HepG2 (cell line): ENCODE results near the gene TLE1. TPM values are rescaled to one million over a fixed set of nuclear protein-coding genes. Genes with fewer than 3 reads are reported as not detected.
A peak's percentile ranks its signal among the peaks of the same experiment; 100 is the strongest.

ENCODE experiments used
- ASH2L ChIP-seq: fragments of 300-600, 200-600 bp; sonication (generic); IDR thresholded peaks from 2 replicates; pipeline ENCODE4 v1.7.0; 2017; ENCODE audit warnings: low read depth, mild to moderate bottlenecking, moderate library complexity, mixed read lengths, low read length; ENCODE audit not compliant: insufficient read length
- DNMT1 ChIP-seq: sonication (generic); formaldehyde crosslinking; IDR thresholded peaks from 2 replicates; pipeline ENCODE4 v1.5.1; 2020; ENCODE audit warnings: mild to moderate bottlenecking, missing genetic modification reagents
- ERF ChIP-seq: IDR thresholded peaks from 2 replicates; pipeline ENCODE4 v1.6.1; 2018; ENCODE audit warnings: missing biosample characterization, missing genetic modification reagents
- GATAD1 ChIP-seq: IDR thresholded peaks from 2 replicates; pipeline ENCODE4 v1.6.1; 2016; ENCODE audit warnings: missing genetic modification reagents, missing compliant biosample characterization
- HDAC6 ChIP-seq: fragments of 200-600 bp; sonication (generic); IDR thresholded peaks from 2 replicates; pipeline ENCODE4 v1.7.0; 2017; ENCODE audit warnings: mild to moderate bottlenecking, antibody characterized with exemption, low read length, low read depth
- HIC2 ChIP-seq: sonication (generic); formaldehyde crosslinking; IDR thresholded peaks from 2 replicates; pipeline ENCODE4 v1.9.0; 2022; ENCODE audit warnings: low read depth, missing genetic modification reagents
- HOMEZ ChIP-seq: IDR thresholded peaks from 2 replicates; pipeline ENCODE4 v1.6.1; 2016; ENCODE audit warnings: low read depth
- MTF1 ChIP-seq: sonication (generic); formaldehyde crosslinking; IDR thresholded peaks from 2 replicates; pipeline ENCODE4 v1.5.0; 2020; ENCODE audit warnings: missing genetic modification reagents
- NFE2L1 ChIP-seq: sonication (generic); formaldehyde crosslinking; IDR thresholded peaks from 2 replicates; pipeline ENCODE4 v1.4.0; 2020; ENCODE audit warnings: missing genetic modification reagents, mild to moderate bottlenecking, borderline replicate concordance
- REPIN1 ChIP-seq: sonication (generic); formaldehyde crosslinking; IDR thresholded peaks from 2 replicates; pipeline ENCODE4 v1.8.0; 2022; ENCODE audit warnings: missing genetic modification reagents, low read depth, mild to moderate bottlenecking, borderline replicate concordance
- STAT6 ChIP-seq: sonication (generic); formaldehyde crosslinking; IDR thresholded peaks from 2 replicates; pipeline ENCODE4 v1.4.0; 2020; ENCODE audit warnings: missing genetic modification reagents, mild to moderate bottlenecking, borderline replicate concordance
- THAP8 ChIP-seq: sonication (generic); formaldehyde crosslinking; IDR thresholded peaks from 2 replicates; pipeline ENCODE4 v1.5.1; 2020; ENCODE audit warnings: missing genetic modification reagents, mild to moderate bottlenecking, borderline replicate concordance
- ZFYVE20 ChIP-seq: sonication (generic); formaldehyde crosslinking; IDR thresholded peaks from 2 replicates; pipeline ENCODE4 v1.8.0; 2023; ENCODE audit warnings: low read depth, mild to moderate bottlenecking, moderate library complexity, missing genetic modification reagents, borderline replicate concordance
- ZNF230 ChIP-seq: sonication (generic); formaldehyde crosslinking; IDR thresholded peaks from 2 replicates; pipeline ENCODE4 v1.4.0; 2020; ENCODE audit warnings: mild to moderate bottlenecking, missing genetic modification reagents
- ZNF451 ChIP-seq: sonication (generic); formaldehyde crosslinking; IDR thresholded peaks from 2 replicates; pipeline ENCODE4 v1.5.0; 2020; ENCODE audit warnings: mild to moderate bottlenecking, missing genetic modification reagents
- ZNF503 ChIP-seq: sonication (generic); formaldehyde crosslinking; IDR thresholded peaks from 2 replicates; pipeline ENCODE4 v1.4.0; 2020; ENCODE audit warnings: missing genetic modification reagents
- ZNF747 ChIP-seq: sonication (generic); formaldehyde crosslinking; IDR thresholded peaks from 2 replicates; pipeline ENCODE4 v1.8.1; 2023; ENCODE audit warnings: missing genetic modification reagents, mild to moderate bottlenecking, borderline replicate concordance
- ZNF761 ChIP-seq: sonication (generic); formaldehyde crosslinking; conservative IDR thresholded peaks from 2 replicates; pipeline ENCODE4 v1.4.0; 2020; ENCODE audit warnings: mild to moderate bottlenecking, missing genetic modification reagents
- ZNF782 ChIP-seq: sonication (generic); formaldehyde crosslinking; IDR thresholded peaks from 2 replicates; pipeline ENCODE4 v1.4.0; 2020; ENCODE audit warnings: missing genetic modification reagents, mild to moderate bottlenecking, borderline replicate concordance
- polyA plus RNA-seq, 8 experiments: library from polyadenylated mRNA; depleted of rRNA in 3 of 8; stranded (reverse) in 7 of 8; unstranded in 1 of 8; fragments of >200 nt; fragmentation: Illumina TruSeq in 4 of 8; extraction: Trizol in 4 of 8; gene quantifications; 2 replicates each; pipeline versions ENCODE4 v1.2.1 to v1.2.3, GENCODE V29; 2011 to 2016; ENCODE audit warnings: low read depth in 4 of 8, missing spikeins in 1 of 8, mixed read lengths in 1 of 8; ENCODE audit not compliant: insufficient read depth in 1 of 8
- total RNA-seq, 5 experiments: library from RNA; depleted of rRNA; stranded (reverse); fragments of >200 nt; fragmentation: Illumina TruSeq; extraction: Trizol; gene quantifications; 2 replicates each; pipeline ENCODE4 v1.2.3, GENCODE V29; 2016; ENCODE audit warnings: low read depth in 1 of 5

Gene TLE1
- total and polyA plus RNA-seq, 2 of the 13 experiments (the other 11 are each of a cell fraction or from before 2014, with no cell fraction given): 35.9 to 109 TPM

- TF ChIP-seq MTF1 (CRISPR knock-in tag): no peak
- TF ChIP-seq ZNF761: 0 out of 2 replicates have a peak, but pooled peaks have one; percentile 37
- TF ChIP-seq NFE2L1 (CRISPR knock-in tag): no peak
- TF ChIP-seq GATAD1 (CRISPR knock-in tag): 0 out of 2 replicates have a peak, but pooled peaks have one; percentile 20
- TF ChIP-seq ZNF503: no peak
- peak; percentile 36; the same call in 1 of the 2 replicates for TF ChIP-seq DNMT1
- no peak for TF ChIP-seq ASH2L
- TF ChIP-seq ZNF230 (CRISPR knock-in tag): no peak
- TF ChIP-seq REPIN1: peak; percentile 36; the same call in 1 of the 2 replicates
- TF ChIP-seq ERF: peak; percentile 51; the same call in 1 of the 2 replicates
- no peak for TF ChIP-seq STAT6
- TF ChIP-seq ZNF747 (CRISPR knock-in tag): 0 out of 2 replicates have a peak, but pooled peaks have one; percentile 43
- TF ChIP-seq THAP8 (CRISPR knock-in tag): peak; percentile 61; the same call in 1 of the 2 replicates
- no peak for TF ChIP-seq HDAC6
- no peak for TF ChIP-seq ZNF782 (CRISPR knock-in tag)
- TF ChIP-seq HOMEZ (CRISPR knock-in tag): 0 out of 2 replicates have a peak, but pooled peaks have one; percentile 47
- TF ChIP-seq ZFYVE20 (CRISPR knock-in tag): no peak
- peak; percentile 46; the same call in 1 of the 2 replicates for TF ChIP-seq HIC2 (CRISPR knock-in tag)
- TF ChIP-seq ZNF451 (CRISPR knock-in tag): peak; percentile 85
These were observed at the start of gene TLE1 (continued) for GRCh38 chr9:81689343-81690175.
